HG03175 (cell line): Measurements from ENCODE around the gene ANKRD18B.
"Not testable (repeated sequence)": the region's sequence is repeated elsewhere in the genome, so short reads cannot be mapped to it uniquely, and the experiment has no call there.

Experiments used
- ATAC-seq: cut with Tn5 transposase; IDR thresholded peaks from one replicate; pipeline ENCODE4 v1.9.1; 2021; ENCODE audit warnings: mild to moderate bottlenecking, moderate library complexity; ENCODE audit not compliant: unreplicated experiment

ANKRD18B gene

DNA sequence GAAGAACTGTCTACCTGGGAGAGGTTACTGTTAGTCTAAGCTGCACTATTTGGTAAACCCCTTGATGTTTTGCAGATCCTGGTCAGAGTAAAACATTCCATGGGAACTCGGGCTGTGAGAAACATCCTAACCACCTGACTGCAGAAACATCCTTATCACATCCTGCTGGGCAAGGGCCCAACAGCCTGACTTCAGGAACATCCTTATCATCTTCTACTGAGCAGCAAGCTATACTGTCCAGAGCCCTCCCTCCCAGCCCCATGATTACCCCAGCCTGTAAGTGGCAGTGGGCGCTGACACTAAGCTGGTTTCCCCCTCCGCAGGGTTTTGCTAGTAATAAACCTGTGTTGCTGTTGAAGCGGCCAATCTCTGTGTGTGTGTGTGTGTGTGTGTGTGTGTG is 80.9 kb downstream of the ANKRD18B start:
- ATAC-seq, result not testable (repeated sequence)

DNA sequence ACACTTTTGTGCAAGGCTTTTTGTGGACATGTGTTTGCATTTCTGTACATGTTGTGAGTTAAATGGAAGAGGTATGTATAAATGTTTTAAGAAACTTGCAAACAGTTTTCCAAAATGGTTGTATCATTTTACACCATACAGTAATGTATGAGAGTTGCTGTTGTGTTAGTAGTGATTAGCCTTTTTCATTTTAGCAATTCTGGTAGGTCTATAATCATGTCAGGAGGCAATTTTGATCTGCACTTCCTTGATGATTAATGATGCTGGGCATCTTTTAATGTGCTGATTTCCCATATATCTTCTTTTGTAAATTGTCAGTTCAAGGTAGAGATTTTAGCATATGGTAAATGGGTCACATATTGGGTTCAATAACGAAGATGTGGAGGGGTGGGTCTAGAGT is 87.3 kb downstream of the ANKRD18B start:
- ATAC-seq, result no peak

DNA sequence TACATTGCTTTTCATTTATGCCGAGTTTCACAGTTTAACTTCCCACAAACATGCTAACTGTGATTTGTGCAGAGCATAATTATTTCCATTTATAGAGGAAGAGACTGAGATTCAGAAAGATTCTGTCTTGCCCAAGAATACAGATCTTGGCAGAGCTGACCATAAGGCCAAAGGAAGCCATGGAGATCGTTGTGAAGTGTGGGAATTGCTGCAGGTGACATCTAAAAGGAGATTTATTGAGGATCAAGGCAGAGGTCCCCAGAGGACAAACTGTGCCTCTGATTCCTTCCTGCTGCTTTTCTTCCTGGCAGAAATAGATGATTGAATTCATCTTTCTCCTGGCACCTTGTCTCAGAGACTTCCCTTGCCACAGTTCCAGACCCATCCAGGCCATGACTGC is 88.4 kb downstream of the ANKRD18B start:
- ATAC-seq, result not testable (repeated sequence)

DNA sequence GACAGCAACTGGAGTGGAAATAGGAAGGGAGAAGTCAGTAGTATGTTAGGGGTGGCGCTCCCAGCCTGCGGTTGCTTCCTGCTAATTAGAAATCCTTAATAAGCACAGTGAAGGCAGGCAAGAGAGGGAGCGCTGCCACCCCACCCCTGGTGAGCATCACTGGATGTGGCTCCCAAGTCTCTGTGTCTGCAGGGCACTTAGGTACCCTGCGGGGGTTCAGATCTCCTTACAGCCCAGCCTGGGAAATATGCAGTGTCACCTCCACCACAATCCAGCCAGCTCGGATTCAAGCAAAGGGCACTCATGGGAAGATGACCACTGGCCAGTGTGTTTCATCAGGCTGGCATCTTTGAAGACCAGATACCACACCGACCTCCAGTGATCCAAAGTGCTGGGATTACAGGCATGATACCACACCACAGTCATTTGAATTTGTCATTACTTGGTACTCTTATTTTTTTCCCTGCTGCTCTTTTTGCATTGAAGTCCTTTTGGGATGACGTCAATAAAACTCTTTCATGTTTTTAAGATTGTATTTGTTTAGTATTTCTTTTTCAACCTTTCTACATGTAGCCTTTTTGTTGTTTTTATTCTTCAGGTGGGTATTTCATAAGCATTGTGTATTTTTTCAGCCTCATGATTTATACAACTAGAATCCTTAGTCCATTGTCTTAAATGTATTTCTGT is 90.1 kb downstream of the ANKRD18B start:
- ATAC-seq, result no peak

DNA sequence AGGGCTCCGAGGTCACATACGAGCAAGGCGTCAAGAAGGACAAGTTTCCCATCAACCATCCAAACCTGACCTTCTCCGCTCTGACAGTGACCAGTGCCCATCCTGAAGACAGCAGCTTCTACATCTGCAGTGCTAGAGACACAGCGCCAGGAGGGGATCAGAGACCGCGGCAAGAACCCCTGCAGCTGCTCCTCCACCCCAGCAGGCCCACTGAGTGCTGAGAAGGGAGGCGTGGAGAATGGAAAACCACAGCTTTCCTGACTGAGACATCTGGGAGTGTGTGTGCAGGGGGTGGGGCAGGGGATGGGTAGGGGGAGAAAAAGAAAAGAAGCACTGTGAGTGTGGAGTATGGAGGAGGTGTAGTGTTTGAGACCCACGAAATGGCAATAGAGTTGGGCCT is 94.3 kb downstream of the ANKRD18B start:
- not testable (repeated sequence) for ATAC-seq

DNA sequence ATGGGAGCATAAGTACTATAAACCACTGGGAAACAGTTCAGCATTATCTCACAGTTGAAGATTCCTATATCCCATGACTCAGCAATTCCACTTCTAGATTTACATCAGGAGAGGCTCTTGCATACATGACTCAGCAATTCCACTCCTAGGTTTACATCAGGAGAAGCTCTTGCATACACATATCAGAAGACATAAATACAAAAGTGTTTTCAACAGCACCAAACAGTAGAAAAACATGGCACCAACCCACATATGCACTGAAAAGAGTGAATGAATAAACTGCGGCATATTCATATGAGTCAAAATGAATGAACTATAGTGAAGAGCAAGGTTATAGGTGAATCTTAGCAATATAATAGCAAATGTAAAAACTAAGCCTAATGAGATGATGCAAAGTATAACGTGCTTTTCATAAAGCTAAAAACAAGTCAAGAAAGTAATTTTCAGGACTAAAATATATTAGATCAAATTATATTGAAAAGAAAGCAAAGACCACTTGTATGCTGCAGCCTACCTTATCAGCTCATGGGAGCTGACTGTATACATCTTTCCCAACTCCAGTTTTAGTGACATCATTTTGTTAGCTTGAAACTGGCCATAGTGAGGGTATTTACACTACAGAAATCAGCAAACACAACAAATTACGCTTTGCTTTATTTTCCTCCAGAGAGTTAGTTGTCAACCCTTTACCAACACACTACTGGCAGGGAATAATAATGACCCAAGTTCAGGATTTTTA is 95.8 kb downstream of the ANKRD18B start:
- no peak for ATAC-seq

DNA sequence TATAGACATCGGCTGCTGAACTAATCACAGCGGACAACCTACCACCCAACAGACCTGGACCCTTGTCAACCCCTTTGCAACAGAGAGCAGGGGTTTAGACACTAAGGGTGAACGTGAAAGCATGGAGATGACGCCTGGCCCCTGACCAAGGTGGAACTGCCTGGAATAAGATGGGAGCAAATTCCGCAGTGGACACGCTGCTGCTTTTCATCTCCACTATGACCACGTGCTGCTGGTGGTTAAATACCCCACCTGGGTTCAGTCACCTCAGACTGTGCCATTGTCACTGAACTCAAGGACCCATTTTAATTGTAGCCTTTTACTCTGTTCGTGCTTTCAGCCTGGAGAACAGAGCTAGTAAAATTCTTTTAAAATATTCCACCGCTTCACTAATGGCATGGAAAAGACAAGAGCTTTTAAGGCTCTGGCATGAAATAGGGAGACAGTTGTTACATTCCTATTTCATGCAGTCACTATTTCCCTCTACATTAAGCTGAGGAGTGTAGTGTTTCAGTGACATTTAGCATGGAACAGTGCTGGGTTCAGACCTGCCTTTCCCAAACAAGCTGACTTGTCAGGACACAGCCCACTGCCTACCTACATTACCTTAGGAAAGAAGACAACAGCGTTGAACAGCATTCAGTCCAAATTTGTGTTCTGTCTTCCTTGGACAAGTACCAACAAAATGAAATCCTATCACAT is 96.8 kb downstream of the ANKRD18B start:
- no peak for ATAC-seq
